GM12878 (cell line): ENCODE data around the gene FOXD2. TPM values are rescaled to one million over a fixed set of nuclear protein-coding genes. Genes with fewer than 3 reads are reported as not detected.

ENCODE experiments used
- ATF7 ChIP-seq: fragments of 450-650 bp; IDR thresholded peaks from 2 replicates; pipeline ENCODE4 v1.6.1; 2016; ENCODE audit warnings: low read depth, mild to moderate bottlenecking
- BCL11A ChIP-seq: IDR thresholded peaks from 2 replicates; pipeline ENCODE4 v1.6.1; 2011; ENCODE audit warnings: low read depth, low read length
- CHD2 ChIP-seq: IDR thresholded peaks from 2 replicates; pipeline ENCODE4 v1.6.1; 2011; ENCODE audit warnings: low read depth, low read length, improper control_type of control experiment, borderline replicate concordance
- ESRRA ChIP-seq: IDR thresholded peaks from 2 replicates; pipeline ENCODE4 v1.6.1; 2012; ENCODE audit warnings: mild to moderate bottlenecking, low read length, improper control_type of control experiment
- HDAC6 ChIP-seq: fragments of 200-600 bp; sonication (generic); IDR thresholded peaks from one replicate; pipeline ENCODE4 v1.8.0; 2017; ENCODE audit warnings: antibody characterized with exemption; ENCODE audit not compliant: unreplicated experiment
- IKZF1 ChIP-seq: fragments of 450-650 bp; conservative IDR thresholded peaks from 2 replicates; pipeline ENCODE4 v1.6.1; 2017; ENCODE audit warnings: antibody characterized with exemption, mild to moderate bottlenecking
- IKZF2 ChIP-seq, 2 experiments: fragments of 450-650 bp; IDR thresholded peaks; 2 replicates each; pipeline ENCODE4 v1.6.1; 2017; ENCODE audit warnings: mild to moderate bottlenecking in 2 of 2, moderate library complexity in 2 of 2
- JUND ChIP-seq: IDR thresholded peaks from 2 replicates; pipeline ENCODE4 v1.6.1; 2012; ENCODE audit warnings: low read depth, mild to moderate bottlenecking, low read length, improper control_type of control experiment, moderate library complexity
- KLF5 ChIP-seq: fragments of 450-650 bp; IDR thresholded peaks from 2 replicates; pipeline ENCODE4 v1.6.1; 2014; ENCODE audit warnings: mild to moderate bottlenecking; ENCODE audit not compliant: partially characterized antibody
- MEF2A ChIP-seq: IDR thresholded peaks from 2 replicates; pipeline ENCODE4 v1.6.1; 2011; ENCODE audit warnings: low read depth, mild to moderate bottlenecking, low read length, moderate library complexity; ENCODE audit not compliant: insufficient read depth
- MYC ChIP-seq: IDR thresholded peaks from 2 replicates; pipeline ENCODE4 v1.6.1; 2011; ENCODE audit warnings: mild to moderate bottlenecking, low read length, moderate library complexity, inconsistent platforms; ENCODE audit not compliant: insufficient read depth, insufficient replicate concordance, insufficient read length, severe bottlenecking
- NFXL1 ChIP-seq: fragments of 450-650 bp; IDR thresholded peaks from 2 replicates; pipeline ENCODE4 v1.6.1; 2017; ENCODE audit warnings: antibody characterized with exemption, mild to moderate bottlenecking, borderline replicate concordance
- PML ChIP-seq: IDR thresholded peaks from 2 replicates; pipeline ENCODE4 v1.6.1; 2012; ENCODE audit warnings: low read length, inconsistent platforms
- SMAD5 ChIP-seq: IDR thresholded peaks from 2 replicates; pipeline ENCODE4 v1.6.1; 2016; ENCODE audit warnings: antibody characterized with exemption, low read depth
- SMARCA5 ChIP-seq: fragments of 450-650 bp; IDR thresholded peaks from 2 replicates; pipeline ENCODE4 v1.6.1; 2017; ENCODE audit warnings: mild to moderate bottlenecking
- SP1 ChIP-seq: IDR thresholded peaks from one replicate; pipeline ENCODE4 v1.6.1; 2011; ENCODE audit warnings: low read depth, low read length
- SPI1 ChIP-seq: IDR thresholded peaks from 2 replicates; pipeline ENCODE4 v1.6.1; 2011; ENCODE audit warnings: low read depth, mild to moderate bottlenecking, low read length, moderate library complexity, borderline replicate concordance; ENCODE audit not compliant: insufficient read depth
- SREBF1 ChIP-seq: IDR thresholded peaks from 2 replicates; pipeline ENCODE4 v1.6.1; 2012; ENCODE audit warnings: mild to moderate bottlenecking, low read length
- SUPT20H ChIP-seq: IDR thresholded peaks from 2 replicates; pipeline ENCODE4 v1.6.1; 2011; ENCODE audit warnings: low read depth, mild to moderate bottlenecking, low read length, moderate library complexity, borderline replicate concordance; ENCODE audit not compliant: control insufficient read depth
- ZBED1 ChIP-seq: IDR thresholded peaks from 2 replicates; pipeline ENCODE4 v1.6.1; 2016; ENCODE audit warnings: borderline replicate concordance
- ZNF217 ChIP-seq: fragments of 450-650 bp; IDR thresholded peaks from 2 replicates; pipeline ENCODE4 v1.6.1; 2017; ENCODE audit warnings: antibody characterized with exemption, mild to moderate bottlenecking
- polyA plus RNA-seq, 11 experiments: library from polyadenylated mRNA; depleted of rRNA in 4 of 11; unstranded in 6 of 11; stranded (reverse) in 5 of 11; fragments of >200 nt; fragmentation: Nextera tagmentation in 4 of 11; fragmentation: Illumina TruSeq in 1 of 11; extraction: Ambion mirVana in 4 of 11; extraction: Trizol in 1 of 11; gene quantifications; 1 replicate in 1 of 11; 2 replicates in 10 of 11; pipeline versions ENCODE4 v1.2.1 to v1.2.3, GENCODE V29; 2011 to 2016; ENCODE audit warnings: inconsistent platforms in 2 of 11, missing spikeins in 2 of 11, low read depth in 1 of 11
- total RNA-seq, 4 experiments: library from RNA; depleted of rRNA in 3 of 4; stranded (reverse); fragments of >200 nt in 3 of 4; fragmentation: Illumina TruSeq in 1 of 4; extraction: Trizol in 1 of 4; gene quantifications; 2 replicates each; pipeline versions ENCODE4 v1.2.1 to v1.2.3, GENCODE V29; 2013 to 2021
- TF ChIP-seq, protein P1 (sequence below): fragments of 450-650 bp; IDR thresholded peaks from 2 replicates; pipeline ENCODE4 v1.6.1; 2018; ENCODE audit warnings: mild to moderate bottlenecking, low read depth, moderate library complexity; ENCODE audit not compliant: partially characterized antibody
- TF ChIP-seq, protein P2 (sequence below): fragments of 450-650 bp; IDR thresholded peaks from 2 replicates; pipeline ENCODE4 v1.6.1; 2016; ENCODE audit warnings: mild to moderate bottlenecking, moderate library complexity, borderline replicate concordance
- TF ChIP-seq, protein P3 (sequence below): fragments of 450-650 bp; IDR thresholded peaks from 2 replicates; pipeline ENCODE4 v1.6.1; 2017; ENCODE audit warnings: borderline replicate concordance

The FOXD2 gene
- total and polyA plus RNA-seq, 10 of the 15 experiments (the other 5 are each of a cell fraction or from before 2014, with no cell fraction given): under 0.01 to 0.27 (median 0.04) TPM; not detected in 1

DNA sequence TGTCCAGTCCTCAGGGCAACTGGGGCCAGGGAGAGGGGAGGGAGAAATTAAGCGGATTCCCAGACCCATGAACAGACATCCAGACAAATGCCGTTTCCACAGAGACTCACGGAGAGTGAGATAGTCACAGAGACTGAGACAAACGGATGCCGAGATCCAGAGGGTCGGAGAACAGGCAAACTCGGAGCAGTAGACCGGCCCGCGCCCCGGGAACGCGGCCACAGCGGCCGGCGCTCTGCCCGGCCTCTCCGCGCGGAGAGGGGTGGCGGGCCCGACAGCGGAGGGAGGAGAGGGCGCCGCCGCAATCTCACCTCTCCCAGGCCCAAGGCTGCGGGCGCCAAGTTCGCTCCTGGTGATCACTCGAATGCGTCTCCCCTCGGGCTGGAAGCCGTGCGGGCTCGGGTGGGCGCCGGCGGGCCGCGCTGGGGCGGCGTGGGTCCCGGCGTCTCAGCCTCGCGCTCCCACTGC lies 831 bp upstream of the FOXD2 start (continued):
- TF ChIP-seq, protein P1, sequence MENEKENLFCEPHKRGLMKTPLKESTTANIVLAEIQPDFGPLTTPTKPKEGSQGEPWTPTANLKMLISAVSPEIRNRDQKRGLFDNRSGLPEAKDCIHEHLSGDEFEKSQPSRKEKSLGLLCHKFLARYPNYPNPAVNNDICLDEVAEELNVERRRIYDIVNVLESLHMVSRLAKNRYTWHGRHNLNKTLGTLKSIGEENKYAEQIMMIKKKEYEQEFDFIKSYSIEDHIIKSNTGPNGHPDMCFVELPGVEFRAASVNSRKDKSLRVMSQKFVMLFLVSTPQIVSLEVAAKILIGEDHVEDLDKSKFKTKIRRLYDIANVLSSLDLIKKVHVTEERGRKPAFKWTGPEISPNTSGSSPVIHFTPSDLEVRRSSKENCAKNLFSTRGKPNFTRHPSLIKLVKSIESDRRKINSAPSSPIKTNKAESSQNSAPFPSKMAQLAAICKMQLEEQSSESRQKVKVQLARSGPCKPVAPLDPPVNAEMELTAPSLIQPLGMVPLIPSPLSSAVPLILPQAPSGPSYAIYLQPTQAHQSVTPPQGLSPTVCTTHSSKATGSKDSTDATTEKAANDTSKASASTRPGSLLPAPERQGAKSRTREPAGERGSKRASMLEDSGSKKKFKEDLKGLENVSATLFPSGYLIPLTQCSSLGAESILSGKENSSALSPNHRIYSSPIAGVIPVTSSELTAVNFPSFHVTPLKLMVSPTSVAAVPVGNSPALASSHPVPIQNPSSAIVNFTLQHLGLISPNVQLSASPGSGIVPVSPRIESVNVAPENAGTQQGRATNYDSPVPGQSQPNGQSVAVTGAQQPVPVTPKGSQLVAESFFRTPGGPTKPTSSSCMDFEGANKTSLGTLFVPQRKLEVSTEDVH: no peak
- no peak for TF ChIP-seq IKZF2 (IDR thresholded peaks at IDR 0.05)
- TF ChIP-seq, protein P2, sequence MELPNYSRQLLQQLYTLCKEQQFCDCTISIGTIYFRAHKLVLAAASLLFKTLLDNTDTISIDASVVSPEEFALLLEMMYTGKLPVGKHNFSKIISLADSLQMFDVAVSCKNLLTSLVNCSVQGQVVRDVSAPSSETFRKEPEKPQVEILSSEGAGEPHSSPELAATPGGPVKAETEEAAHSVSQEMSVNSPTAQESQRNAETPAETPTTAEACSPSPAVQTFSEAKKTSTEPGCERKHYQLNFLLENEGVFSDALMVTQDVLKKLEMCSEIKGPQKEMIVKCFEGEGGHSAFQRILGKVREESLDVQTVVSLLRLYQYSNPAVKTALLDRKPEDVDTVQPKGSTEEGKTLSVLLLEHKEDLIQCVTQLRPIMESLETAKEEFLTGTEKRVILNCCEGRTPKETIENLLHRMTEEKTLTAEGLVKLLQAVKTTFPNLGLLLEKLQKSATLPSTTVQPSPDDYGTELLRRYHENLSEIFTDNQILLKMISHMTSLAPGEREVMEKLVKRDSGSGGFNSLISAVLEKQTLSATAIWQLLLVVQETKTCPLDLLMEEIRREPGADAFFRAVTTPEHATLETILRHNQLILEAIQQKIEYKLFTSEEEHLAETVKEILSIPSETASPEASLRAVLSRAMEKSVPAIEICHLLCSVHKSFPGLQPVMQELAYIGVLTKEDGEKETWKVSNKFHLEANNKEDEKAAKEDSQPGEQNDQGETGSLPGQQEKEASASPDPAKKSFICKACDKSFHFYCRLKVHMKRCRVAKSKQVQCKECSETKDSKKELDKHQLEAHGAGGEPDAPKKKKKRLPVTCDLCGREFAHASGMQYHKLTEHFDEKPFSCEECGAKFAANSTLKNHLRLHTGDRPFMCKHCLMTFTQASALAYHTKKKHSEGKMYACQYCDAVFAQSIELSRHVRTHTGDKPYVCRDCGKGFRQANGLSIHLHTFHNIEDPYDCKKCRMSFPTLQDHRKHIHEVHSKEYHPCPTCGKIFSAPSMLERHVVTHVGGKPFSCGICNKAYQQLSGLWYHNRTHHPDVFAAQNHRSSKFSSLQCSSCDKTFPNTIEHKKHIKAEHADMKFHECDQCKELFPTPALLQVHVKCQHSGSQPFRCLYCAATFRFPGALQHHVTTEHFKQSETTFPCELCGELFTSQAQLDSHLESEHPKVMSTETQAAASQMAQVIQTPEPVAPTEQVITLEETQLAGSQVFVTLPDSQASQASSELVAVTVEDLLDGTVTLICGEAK: no peak
- no peak for TF ChIP-seq MYC
- TF ChIP-seq JUND: no peak
- TF ChIP-seq ZNF217: no peak
- TF ChIP-seq SREBF1: no peak
- no peak for TF ChIP-seq MEF2A
- no peak for TF ChIP-seq PML
- TF ChIP-seq KLF5: no peak
- no peak for TF ChIP-seq SMAD5
- no peak for TF ChIP-seq ESRRA
- TF ChIP-seq CHD2: no peak
- TF ChIP-seq SMARCA5: peak; percentile 16
- TF ChIP-seq ATF7: no peak
- 0 out of 2 replicates have a peak, but pooled peaks have one; percentile 71 for TF ChIP-seq IKZF1
- no peak for TF ChIP-seq BCL11A
- TF ChIP-seq NFXL1: no peak
- TF ChIP-seq SUPT20H: no peak
- TF ChIP-seq, protein P3, sequence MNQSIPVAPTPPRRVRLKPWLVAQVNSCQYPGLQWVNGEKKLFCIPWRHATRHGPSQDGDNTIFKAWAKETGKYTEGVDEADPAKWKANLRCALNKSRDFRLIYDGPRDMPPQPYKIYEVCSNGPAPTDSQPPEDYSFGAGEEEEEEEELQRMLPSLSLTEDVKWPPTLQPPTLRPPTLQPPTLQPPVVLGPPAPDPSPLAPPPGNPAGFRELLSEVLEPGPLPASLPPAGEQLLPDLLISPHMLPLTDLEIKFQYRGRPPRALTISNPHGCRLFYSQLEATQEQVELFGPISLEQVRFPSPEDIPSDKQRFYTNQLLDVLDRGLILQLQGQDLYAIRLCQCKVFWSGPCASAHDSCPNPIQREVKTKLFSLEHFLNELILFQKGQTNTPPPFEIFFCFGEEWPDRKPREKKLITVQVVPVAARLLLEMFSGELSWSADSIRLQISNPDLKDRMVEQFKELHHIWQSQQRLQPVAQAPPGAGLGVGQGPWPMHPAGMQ: no peak
- TF ChIP-seq SP1: no peak
- peak; percentile 86 for TF ChIP-seq HDAC6
- TF ChIP-seq ZBED1: no peak
- TF ChIP-seq SPI1: no peak
